Islet of Langerhans (tissue), 1 donor: ENCODE results near the gene APLP2.
A peak's percentile ranks its signal among the peaks of the same experiment; 100 is the strongest.
"Not testable (repeated sequence)": the region's sequence is repeated elsewhere in the genome, so short reads cannot be mapped to it uniquely, and the experiment has no call there.

Source experiments
- FAIRE-seq: peaks from one replicate; lab custom pipeline; 2011; peaks lifted over from hg19 to GRCh38; lab: Jason Lieb, UNC

The APLP2 gene

GRCh38 chr11:130061017-130061416 lies 8.7 kb upstream of the APLP2 start:
- no peak for FAIRE-seq

GRCh38 chr11:130062026-130062425 lies 7.7 kb upstream of the APLP2 start:
- no peak for FAIRE-seq

- no peak for FAIRE-seq
These were observed 6.2 kb upstream of the APLP2 start for GRCh38 chr11:130063451-130063850.

GRCh38 chr11:130064596-130064995 lies 5.1 kb upstream of the APLP2 start:
- no peak for FAIRE-seq

GRCh38 chr11:130066338-130066737 lies 3.4 kb upstream of the APLP2 start:
- no peak for FAIRE-seq

- no peak for FAIRE-seq
These were observed 1.1 kb upstream of the APLP2 start for GRCh38 chr11:130068546-130068985.

GRCh38 chr11:130068986-130069658 lies 572 bp upstream of the APLP2 start:
- no peak for FAIRE-seq

- FAIRE-seq: no peak
These were observed 583 bp downstream of the APLP2 start for GRCh38 chr11:130070109-130070845.

GRCh38 chr11:130070846-130071200 lies 1.1 kb downstream of the APLP2 start:
- no peak for FAIRE-seq

GRCh38 chr11:130071211-130071712 lies 1.6 kb downstream of the APLP2 start:
- FAIRE-seq: no peak

- FAIRE-seq: no peak
These were observed 5.0 kb downstream of the APLP2 start for GRCh38 chr11:130074736-130075135.

GRCh38 chr11:130076778-130077481 lies 7.2 kb downstream of the APLP2 start:
- FAIRE-seq: peak; percentile 38

GRCh38 chr11:130077671-130078070 lies 8.0 kb downstream of the APLP2 start:
- FAIRE-seq: peak; percentile 9

GRCh38 chr11:130078080-130078479 lies 8.4 kb downstream of the APLP2 start:
- FAIRE-seq: no peak

GRCh38 chr11:130085671-130086290 lies 16.1 kb downstream of the APLP2 start:
- FAIRE-seq: no peak

GRCh38 chr11:130086669-130087068 lies 17.0 kb downstream of the APLP2 start:
- FAIRE-seq: no peak

GRCh38 chr11:130087294-130087926 lies 17.7 kb downstream of the APLP2 start:
- no peak for FAIRE-seq

GRCh38 chr11:130088217-130088616 lies 18.5 kb downstream of the APLP2 start:
- FAIRE-seq: no peak

- FAIRE-seq: no peak
These were observed 19.4 kb downstream of the APLP2 start for GRCh38 chr11:130088919-130089673.

GRCh38 chr11:130089674-130090073 lies 20.0 kb downstream of the APLP2 start:
- no peak for FAIRE-seq

- not testable (repeated sequence) for FAIRE-seq
These were observed 20.8 kb downstream of the APLP2 start for GRCh38 chr11:130090517-130090916.
